ENCODE data around the gene DOCK9.

Gene DOCK9

GRCh38 chr13:98972059-98972458 is 5.8 kb downstream of the DOCK9 start:
- no peak for DNase-seq

- no peak for DNase-seq
Observed at GRCh38 chr13:98970330-98970729, 7.5 kb downstream of the DOCK9 start.

GRCh38 chr13:98967491-98967890 is 10.4 kb downstream of the DOCK9 start:
- DNase-seq, result no peak

GRCh38 chr13:98966019-98966418 is 11.8 kb downstream of the DOCK9 start:
- no peak for DNase-seq

- peak; percentile 32 for DNase-seq
Observed at GRCh38 chr13:98965325-98965724, 12.5 kb downstream of the DOCK9 start.

GRCh38 chr13:98963917-98964316 is 13.9 kb downstream of the DOCK9 start:
- DNase-seq, result no peak

GRCh38 chr13:98962901-98963590 is 14.8 kb downstream of the DOCK9 start:
- no peak for DNase-seq

GRCh38 chr13:98961503-98962105 is 16.3 kb downstream of the DOCK9 start:
- no peak for DNase-seq

GRCh38 chr13:98960606-98961502 is 17.0 kb downstream of the DOCK9 start:
- DNase-seq, result no peak

- DNase-seq, result peak; percentile 66
Observed at GRCh38 chr13:98959786-98960605, 17.9 kb downstream of the DOCK9 start.

- DNase-seq, result peak; percentile 66
Observed at GRCh38 chr13:98959291-98959690, 18.6 kb downstream of the DOCK9 start.

- no peak for DNase-seq
Observed at GRCh38 chr13:98958443-98958794, 19.4 kb downstream of the DOCK9 start.

GRCh38 chr13:98957731-98958442 is 20.0 kb downstream of the DOCK9 start:
- no peak for DNase-seq

- DNase-seq, result no peak
Observed at GRCh38 chr13:98955336-98955735, 22.5 kb downstream of the DOCK9 start.

- DNase-seq, result no peak
Observed at GRCh38 chr13:98954313-98954712, 23.6 kb downstream of the DOCK9 start.

- no peak for DNase-seq
Observed at GRCh38 chr13:98951266-98951665, 26.6 kb downstream of the DOCK9 start.

GRCh38 chr13:98950705-98951104 is 27.2 kb downstream of the DOCK9 start:
- DNase-seq, result no peak

GRCh38 chr13:98947925-98948324 is 29.9 kb downstream of the DOCK9 start:
- DNase-seq, result no peak

GRCh38 chr13:98945863-98946605 is 31.8 kb downstream of the DOCK9 start:
- DNase-seq, result no peak

GRCh38 chr13:98944336-98944735 is 33.5 kb downstream of the DOCK9 start:
- no peak for DNase-seq

GRCh38 chr13:98942997-98943396 is 34.9 kb downstream of the DOCK9 start:
- DNase-seq, result no peak

GRCh38 chr13:98942485-98942884 is 35.4 kb downstream of the DOCK9 start:
- no peak for DNase-seq

Measured in NCI-H146 (cell line).